HEK293T (cell line): ENCODE measurements around the gene C1QTNF8.

ENCODE experiments used
- FOXA1 ChIP-seq: fragments of 450-650 bp; IDR thresholded peaks from 2 replicates; pipeline ENCODE4 v1.6.1; 2016; ENCODE audit warnings: mild to moderate bottlenecking
- FOXK2 ChIP-seq: fragments of 450-650 bp; IDR thresholded peaks from 2 replicates; pipeline ENCODE4 v1.6.1; 2016; ENCODE audit warnings: mild to moderate bottlenecking
- FOXM1 ChIP-seq: fragments of 450-650 bp; IDR thresholded peaks from 2 replicates; pipeline ENCODE4 v1.6.1; 2017; ENCODE audit warnings: mild to moderate bottlenecking, borderline replicate concordance
- L3MBTL2 ChIP-seq: fragments of 450-650 bp; conservative IDR thresholded peaks from 2 replicates; pipeline ENCODE4 v1.6.1; 2016; ENCODE audit warnings: mild to moderate bottlenecking
- LEF1 ChIP-seq: fragments of 450-650 bp; IDR thresholded peaks from 2 replicates; pipeline ENCODE4 v1.6.1; 2017; ENCODE audit warnings: mild to moderate bottlenecking, borderline replicate concordance
- NFRKB ChIP-seq: fragments of 450-650 bp; IDR thresholded peaks from 2 replicates; pipeline ENCODE4 v1.6.1; 2016; ENCODE audit warnings: mild to moderate bottlenecking, moderate library complexity
- PKNOX1 ChIP-seq: fragments of 450-650 bp; IDR thresholded peaks from 2 replicates; pipeline ENCODE4 v1.6.1; 2016
- SP1 ChIP-seq: fragments of 450-650 bp; IDR thresholded peaks from 2 replicates; pipeline ENCODE4 v1.6.1; 2017
- SUZ12 ChIP-seq: fragments of 450-650 bp; IDR thresholded peaks from 2 replicates; pipeline ENCODE4 v1.6.1; 2016; ENCODE audit warnings: mild to moderate bottlenecking
- TARDBP ChIP-seq: fragments of 450-650 bp; IDR thresholded peaks from 2 replicates; pipeline ENCODE4 v1.6.1; 2016

- no peak for TF ChIP-seq SUZ12
- no peak for TF ChIP-seq LEF1
- no peak for TF ChIP-seq FOXM1
- no peak for TF ChIP-seq PKNOX1
- no peak for TF ChIP-seq FOXK2
- no peak for TF ChIP-seq FOXA1
- TF ChIP-seq NFRKB, result no peak
- no peak for TF ChIP-seq SP1
- no peak for TF ChIP-seq TARDBP
- no peak for TF ChIP-seq L3MBTL2
These were observed 47.5 kb downstream of the C1QTNF8 start for GRCh38 chr16:1048442-1049112.
